HL-60 (cell line): ENCODE data around the gene PKP1.

ENCODE experiments used
- DNase-seq, 2 experiments: peaks; one replicate each; pipeline ENCODE4 v3.0.0-alpha.2; 2010 to 2020; ENCODE audit warnings: low read depth in 1 of 2, low spot score in 1 of 2
- H3K27ac ChIP-seq: fragments of 250-450 bp; sonication (Bioruptor Pico); replicated peaks from 2 replicates; pipeline ENCODE4 v1.5.1; 2020; ENCODE audit warnings: mild to moderate bottlenecking, moderate library complexity
- H3K27me3 ChIP-seq: fragments of 250-450 bp; sonication (Bioruptor Pico); 2 replicates; pipeline ENCODE4 v1.5.1; 2021; ENCODE audit warnings: mild to moderate bottlenecking, moderate library complexity; ENCODE audit not compliant: insufficient read depth, poor library complexity, severe bottlenecking
- H3K4me3 ChIP-seq: replicated peaks from 2 replicates; pipeline ENCODE4 v1.5.1; 2011; ENCODE audit warnings: mild to moderate bottlenecking, control low read depth, low read length; ENCODE audit not compliant: insufficient read depth
- GABPA ChIP-seq: IDR thresholded peaks from 2 replicates; pipeline ENCODE4 v1.6.1; 2012; ENCODE audit warnings: low read depth
- POLR2AphosphoS5 ChIP-seq: IDR thresholded peaks from 2 replicates; pipeline ENCODE4 v1.6.1; 2012; ENCODE audit warnings: low read depth
- SPI1 ChIP-seq: IDR thresholded peaks from 2 replicates; pipeline ENCODE4 v1.6.1; 2012; ENCODE audit warnings: low read depth, mild to moderate bottlenecking, borderline replicate concordance
- TF ChIP-seq, protein P1 (sequence below): IDR thresholded peaks from 2 replicates; pipeline ENCODE4 v1.6.1; 2012; ENCODE audit warnings: low read depth; ENCODE audit not compliant: insufficient replicate concordance
- TF ChIP-seq, protein P2 (sequence below): IDR thresholded peaks from one replicate; pipeline ENCODE4 v1.5.1; 2011; ENCODE audit warnings: low read length, control low read depth, inconsistent platforms; ENCODE audit not compliant: insufficient read depth

The PKP1 gene

GRCh38 chr1:201272799-201273198 is 10.5 kb upstream of the PKP1 start:
- TF ChIP-seq, protein P1, sequence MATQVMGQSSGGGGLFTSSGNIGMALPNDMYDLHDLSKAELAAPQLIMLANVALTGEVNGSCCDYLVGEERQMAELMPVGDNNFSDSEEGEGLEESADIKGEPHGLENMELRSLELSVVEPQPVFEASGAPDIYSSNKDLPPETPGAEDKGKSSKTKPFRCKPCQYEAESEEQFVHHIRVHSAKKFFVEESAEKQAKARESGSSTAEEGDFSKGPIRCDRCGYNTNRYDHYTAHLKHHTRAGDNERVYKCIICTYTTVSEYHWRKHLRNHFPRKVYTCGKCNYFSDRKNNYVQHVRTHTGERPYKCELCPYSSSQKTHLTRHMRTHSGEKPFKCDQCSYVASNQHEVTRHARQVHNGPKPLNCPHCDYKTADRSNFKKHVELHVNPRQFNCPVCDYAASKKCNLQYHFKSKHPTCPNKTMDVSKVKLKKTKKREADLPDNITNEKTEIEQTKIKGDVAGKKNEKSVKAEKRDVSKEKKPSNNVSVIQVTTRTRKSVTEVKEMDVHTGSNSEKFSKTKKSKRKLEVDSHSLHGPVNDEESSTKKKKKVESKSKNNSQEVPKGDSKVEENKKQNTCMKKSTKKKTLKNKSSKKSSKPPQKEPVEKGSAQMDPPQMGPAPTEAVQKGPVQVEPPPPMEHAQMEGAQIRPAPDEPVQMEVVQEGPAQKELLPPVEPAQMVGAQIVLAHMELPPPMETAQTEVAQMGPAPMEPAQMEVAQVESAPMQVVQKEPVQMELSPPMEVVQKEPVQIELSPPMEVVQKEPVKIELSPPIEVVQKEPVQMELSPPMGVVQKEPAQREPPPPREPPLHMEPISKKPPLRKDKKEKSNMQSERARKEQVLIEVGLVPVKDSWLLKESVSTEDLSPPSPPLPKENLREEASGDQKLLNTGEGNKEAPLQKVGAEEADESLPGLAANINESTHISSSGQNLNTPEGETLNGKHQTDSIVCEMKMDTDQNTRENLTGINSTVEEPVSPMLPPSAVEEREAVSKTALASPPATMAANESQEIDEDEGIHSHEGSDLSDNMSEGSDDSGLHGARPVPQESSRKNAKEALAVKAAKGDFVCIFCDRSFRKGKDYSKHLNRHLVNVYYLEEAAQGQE: no peak
- TF ChIP-seq, protein P2, sequence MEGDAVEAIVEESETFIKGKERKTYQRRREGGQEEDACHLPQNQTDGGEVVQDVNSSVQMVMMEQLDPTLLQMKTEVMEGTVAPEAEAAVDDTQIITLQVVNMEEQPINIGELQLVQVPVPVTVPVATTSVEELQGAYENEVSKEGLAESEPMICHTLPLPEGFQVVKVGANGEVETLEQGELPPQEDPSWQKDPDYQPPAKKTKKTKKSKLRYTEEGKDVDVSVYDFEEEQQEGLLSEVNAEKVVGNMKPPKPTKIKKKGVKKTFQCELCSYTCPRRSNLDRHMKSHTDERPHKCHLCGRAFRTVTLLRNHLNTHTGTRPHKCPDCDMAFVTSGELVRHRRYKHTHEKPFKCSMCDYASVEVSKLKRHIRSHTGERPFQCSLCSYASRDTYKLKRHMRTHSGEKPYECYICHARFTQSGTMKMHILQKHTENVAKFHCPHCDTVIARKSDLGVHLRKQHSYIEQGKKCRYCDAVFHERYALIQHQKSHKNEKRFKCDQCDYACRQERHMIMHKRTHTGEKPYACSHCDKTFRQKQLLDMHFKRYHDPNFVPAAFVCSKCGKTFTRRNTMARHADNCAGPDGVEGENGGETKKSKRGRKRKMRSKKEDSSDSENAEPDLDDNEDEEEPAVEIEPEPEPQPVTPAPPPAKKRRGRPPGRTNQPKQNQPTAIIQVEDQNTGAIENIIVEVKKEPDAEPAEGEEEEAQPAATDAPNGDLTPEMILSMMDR: no peak
- TF ChIP-seq SPI1: no peak
- no peak overlapping the region for H3K4me3 ChIP-seq
- no peak overlapping the region for H3K27ac ChIP-seq
- DNase-seq: no peak
- peaks cover 5% of the 10 kb centered on the region for H3K27me3 ChIP-seq

DNA sequence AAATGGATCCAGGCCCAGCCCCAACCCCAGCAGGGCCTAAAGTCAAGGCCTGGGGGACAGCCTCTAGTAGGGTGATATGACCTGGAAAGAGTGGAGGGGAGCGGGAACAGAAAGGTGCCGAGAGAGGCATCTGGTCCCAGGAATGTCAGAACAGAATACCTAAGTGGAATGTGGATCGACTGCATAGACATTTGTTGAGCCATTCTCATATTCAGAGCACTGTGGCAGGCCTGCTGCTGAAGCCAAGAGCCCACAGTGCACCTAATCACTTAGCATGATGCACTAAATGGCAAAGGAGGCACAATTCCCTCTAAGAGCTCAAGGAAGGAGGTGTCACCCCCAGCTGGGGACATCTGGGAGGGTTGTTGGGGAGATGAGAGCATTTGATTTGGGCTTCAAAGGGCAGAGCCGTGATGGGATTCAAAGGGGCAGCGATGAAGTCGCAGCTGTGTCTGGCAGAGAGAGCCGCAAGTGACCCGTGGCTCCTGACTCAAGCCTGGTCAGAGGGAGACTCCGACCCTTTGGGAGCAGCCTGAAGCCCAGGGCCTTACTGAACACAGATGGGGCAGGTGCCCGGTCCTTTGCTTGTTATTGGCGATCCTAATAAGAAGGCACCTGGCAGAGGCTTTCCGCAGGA is 8.6 kb upstream of the PKP1 start:
- Histone ChIP-seq H3K27me3 (peaks cover 6% of the 10 kb centered on the region), H3K27ac (no peak overlapping the region), H3K4me3 (no peak overlapping the region)
- TF ChIP-seq, protein P2: no peak
- TF ChIP-seq POLR2AphosphoS5: no peak
- TF ChIP-seq, protein P1: no peak
- no peak for TF ChIP-seq SPI1
- TF ChIP-seq GABPA: no peak
- DNase-seq: no peak

- H3K4me3 ChIP-seq: no peak overlapping the region
- DNase-seq: no peak
- TF ChIP-seq, protein P2: no peak
- TF ChIP-seq SPI1 (no peak), POLR2AphosphoS5 (no peak), GABPA (no peak)
- TF ChIP-seq, protein P1: no peak
- H3K27me3 ChIP-seq: peaks cover 8% of the 10 kb centered on the region
- no peak overlapping the region for H3K27ac ChIP-seq
Observed at GRCh38 chr1:201275253-201275666, 8.0 kb upstream of the PKP1 start.
